ENCODE measurements around the gene PPP1R16B.

DNA sequence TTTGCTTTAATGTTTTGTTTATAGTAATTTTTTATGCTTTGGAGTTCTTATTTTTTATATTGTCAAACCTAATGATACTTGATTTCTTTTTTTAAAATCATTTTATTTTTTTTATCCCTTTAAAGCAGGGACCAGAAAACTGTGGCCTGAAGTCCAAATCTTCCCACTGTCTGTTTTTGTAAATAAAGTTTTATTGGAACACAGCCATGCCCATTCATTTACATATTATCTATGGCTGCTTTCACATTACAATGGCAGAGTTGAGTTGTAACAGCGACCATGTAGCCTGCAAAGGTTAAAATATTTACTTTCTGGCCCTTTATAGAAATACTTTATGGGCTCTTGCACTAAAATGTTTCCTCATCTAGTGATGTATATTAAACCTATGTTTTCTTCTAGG, 42.3 kb downstream of the PPP1R16B start:
- TF ChIP-seq POLR2AphosphoS5 (IDR thresholded peaks at IDR 0.05; ENCODE audit: low read depth, low read length) (no peak), POLR2A (IDR thresholded peaks at IDR 0.05; ENCODE audit: low read depth, low read length) (no peak), SPI1 (IDR thresholded peaks at IDR 0.05; ENCODE audit: low read depth, low read length) (no peak), TAF1 (IDR thresholded peaks at IDR 0.05; ENCODE audit: low read depth, low read length) (no peak), POU2F2 (IDR thresholded peaks at IDR 0.05; ENCODE audit: low read depth, low read length) (no peak)

Data from GM12891 (cell line).